SJSA1 (cell line): ENCODE measurements around the gene ASB13. TPM values are rescaled to one million over a fixed set of nuclear protein-coding genes. Genes with fewer than 3 reads are reported as not detected.

Source experiments
- DNase-seq, 2 experiments: peaks; one replicate each; pipeline ENCODE4 v3.0.0-alpha.2; 2015 to 2020; ENCODE audit warnings: low spot score in 2 of 2, low read depth in 1 of 2
- H3K27ac ChIP-seq: fragments of 250-450 bp; sonication (Bioruptor Pico); 2 replicates; pipeline ENCODE4 v1.5.1; 2020; ENCODE audit warnings: mild to moderate bottlenecking, moderate library complexity
- H3K27me3 ChIP-seq: fragments of 250-450 bp; sonication (Bioruptor Pico); replicated peaks from 2 replicates; pipeline ENCODE4 v1.5.1; 2020; ENCODE audit warnings: mild to moderate bottlenecking, moderate library complexity
- H3K36me3 ChIP-seq: fragments of 250-450 bp; sonication (Bioruptor Pico); 2 replicates; pipeline ENCODE4 v1.5.1; 2020; ENCODE audit warnings: mild to moderate bottlenecking
- H3K4me1 ChIP-seq: fragments of 250-450 bp; sonication (Bioruptor Pico); replicated peaks from 2 replicates; pipeline ENCODE4 v1.6.1; 2021; ENCODE audit warnings: mild to moderate bottlenecking
- H3K4me3 ChIP-seq: fragments of 250-450 bp; sonication (Bioruptor Pico); 2 replicates; pipeline ENCODE4 v1.5.1; 2020; ENCODE audit warnings: mild to moderate bottlenecking
- H3K9me3 ChIP-seq: fragments of 250-450 bp; sonication (Bioruptor Pico); replicated peaks from 2 replicates; pipeline ENCODE4 v1.5.1; 2020; ENCODE audit warnings: mild to moderate bottlenecking
- total RNA-seq: library from RNA; depleted of rRNA; stranded (reverse); fragments of >200 nt; shearing (Covaris generic); gene quantifications from 2 replicates; pipeline ENCODE4 v1.2.3, GENCODE V29; 2014

Gene ASB13
- total RNA-seq, 1 experiment from 2014 or later, result 6.8 TPM

- Histone ChIP-seq H3K27me3 (peaks cover 8% of the 10 kb centered on the region), H3K4me3 (no peak overlapping the region), H3K36me3 (0 out of 2 replicates have a peak, but pooled peaks cover 3% of the 10 kb centered on the region), H3K9me3 (no peaks in the 10 kb centered on the region), H3K4me1 (peaks cover 16% of the 10 kb centered on the region), H3K27ac (no peak overlapping the region)
- no peak for DNase-seq
These were observed 3.5 kb downstream of the ASB13 start for GRCh38 chr10:5662708-5663579.

GRCh38 chr10:5661043-5661442 is 5.4 kb downstream of the ASB13 start:
- no peaks in the 10 kb centered on the region for H3K27me3 ChIP-seq
- no peak overlapping the region for H3K27ac ChIP-seq
- H3K4me1 ChIP-seq, result peaks cover 7% of the 10 kb centered on the region
- H3K36me3 ChIP-seq, result 0 out of 2 replicates have a peak, but pooled peaks cover under 1% of the 10 kb centered on the region
- no peak overlapping the region for H3K4me3 ChIP-seq
- H3K9me3 ChIP-seq, result no peaks in the 10 kb centered on the region
- no peak for DNase-seq

- no peak for DNase-seq
- H3K36me3 ChIP-seq, result no peaks in the 10 kb centered on the region
- no peaks in the 10 kb centered on the region for H3K27me3 ChIP-seq
- H3K4me3 ChIP-seq, result no peak overlapping the region
- H3K27ac ChIP-seq, result no peak overlapping the region
- no peaks in the 10 kb centered on the region for H3K9me3 ChIP-seq
- H3K4me1 ChIP-seq, result no peaks in the 10 kb centered on the region
These were observed 6.5 kb downstream of the ASB13 start for GRCh38 chr10:5659702-5660528.

- DNase-seq, result no peak
- Histone ChIP-seq H3K27me3 (no peaks in the 10 kb centered on the region), H3K4me3 (no peak overlapping the region), H3K36me3 (no peaks in the 10 kb centered on the region), H3K27ac (no peak overlapping the region), H3K4me1 (no peaks in the 10 kb centered on the region), H3K9me3 (no peaks in the 10 kb centered on the region)
These were observed 7.3 kb downstream of the ASB13 start for GRCh38 chr10:5658871-5659618.

- H3K4me3 ChIP-seq, result no peak overlapping the region
- H3K4me1 ChIP-seq, result no peaks in the 10 kb centered on the region
- no peaks in the 10 kb centered on the region for H3K27me3 ChIP-seq
- H3K9me3 ChIP-seq, result no peaks in the 10 kb centered on the region
- no peak overlapping the region for H3K27ac ChIP-seq
- no peaks in the 10 kb centered on the region for H3K36me3 ChIP-seq
- DNase-seq, result no peak
These were observed 9.4 kb downstream of the ASB13 start for GRCh38 chr10:5656737-5657579.

- Histone ChIP-seq H3K36me3 (no peaks in the 10 kb centered on the region), H3K4me1 (no peaks in the 10 kb centered on the region), H3K27ac (no peak overlapping the region), H3K9me3 (no peaks in the 10 kb centered on the region), H3K27me3 (no peaks in the 10 kb centered on the region), H3K4me3 (no peak overlapping the region)
- no peak for DNase-seq
These were observed 11.3 kb downstream of the ASB13 start for GRCh38 chr10:5655121-5655520.

GRCh38 chr10:5654218-5654755 is 12.1 kb downstream of the ASB13 start:
- no peak for DNase-seq
- no peak overlapping the region for H3K4me3 ChIP-seq
- no peak overlapping the region for H3K27ac ChIP-seq

GRCh38 chr10:5652746-5653145 is 13.6 kb downstream of the ASB13 start:
- H3K36me3 ChIP-seq, result no peaks in the 10 kb centered on the region
- H3K9me3 ChIP-seq, result no peaks in the 10 kb centered on the region
- H3K27ac ChIP-seq, result no peak overlapping the region
- DNase-seq, result no peak
- no peaks in the 10 kb centered on the region for H3K27me3 ChIP-seq
- H3K4me1 ChIP-seq, result no peaks in the 10 kb centered on the region
- H3K4me3 ChIP-seq, result no peak overlapping the region

More at GRCh38 chr10:5654218-5654755, 12.1 kb downstream of the ASB13 start:
- Histone ChIP-seq H3K36me3 (no peaks in the 10 kb centered on the region), H3K4me1 (no peaks in the 10 kb centered on the region), H3K9me3 (no peaks in the 10 kb centered on the region), H3K27me3 (no peaks in the 10 kb centered on the region)

- Histone ChIP-seq H3K27me3 (no peaks in the 10 kb centered on the region), H3K4me3 (no peak overlapping the region), H3K27ac (no peak overlapping the region), H3K9me3 (no peaks in the 10 kb centered on the region), H3K36me3 (no peaks in the 10 kb centered on the region), H3K4me1 (no peaks in the 10 kb centered on the region)
- no peak for DNase-seq
These were observed 15.0 kb downstream of the ASB13 start for GRCh38 chr10:5651388-5651764.

- Histone ChIP-seq H3K4me1 (no peaks in the 10 kb centered on the region), H3K27me3 (no peaks in the 10 kb centered on the region), H3K4me3 (no peak overlapping the region), H3K36me3 (no peaks in the 10 kb centered on the region), H3K27ac (no peak overlapping the region), H3K9me3 (no peaks in the 10 kb centered on the region)
- DNase-seq, result no peak
These were observed 15.6 kb downstream of the ASB13 start for GRCh38 chr10:5650664-5651387.

- no peak for DNase-seq
- H3K4me1 ChIP-seq, result no peaks in the 10 kb centered on the region
- no peaks in the 10 kb centered on the region for H3K9me3 ChIP-seq
- H3K4me3 ChIP-seq, result no peak overlapping the region
- no peaks in the 10 kb centered on the region for H3K27me3 ChIP-seq
- H3K27ac ChIP-seq, result no peak overlapping the region
- H3K36me3 ChIP-seq, result no peaks in the 10 kb centered on the region
These were observed 16.6 kb downstream of the ASB13 start for GRCh38 chr10:5649746-5650145.
